ENCODE data around the gene ACTR5.
A peak's percentile ranks its signal among the peaks of the same experiment; 100 is the strongest.

Gene ACTR5

DNA sequence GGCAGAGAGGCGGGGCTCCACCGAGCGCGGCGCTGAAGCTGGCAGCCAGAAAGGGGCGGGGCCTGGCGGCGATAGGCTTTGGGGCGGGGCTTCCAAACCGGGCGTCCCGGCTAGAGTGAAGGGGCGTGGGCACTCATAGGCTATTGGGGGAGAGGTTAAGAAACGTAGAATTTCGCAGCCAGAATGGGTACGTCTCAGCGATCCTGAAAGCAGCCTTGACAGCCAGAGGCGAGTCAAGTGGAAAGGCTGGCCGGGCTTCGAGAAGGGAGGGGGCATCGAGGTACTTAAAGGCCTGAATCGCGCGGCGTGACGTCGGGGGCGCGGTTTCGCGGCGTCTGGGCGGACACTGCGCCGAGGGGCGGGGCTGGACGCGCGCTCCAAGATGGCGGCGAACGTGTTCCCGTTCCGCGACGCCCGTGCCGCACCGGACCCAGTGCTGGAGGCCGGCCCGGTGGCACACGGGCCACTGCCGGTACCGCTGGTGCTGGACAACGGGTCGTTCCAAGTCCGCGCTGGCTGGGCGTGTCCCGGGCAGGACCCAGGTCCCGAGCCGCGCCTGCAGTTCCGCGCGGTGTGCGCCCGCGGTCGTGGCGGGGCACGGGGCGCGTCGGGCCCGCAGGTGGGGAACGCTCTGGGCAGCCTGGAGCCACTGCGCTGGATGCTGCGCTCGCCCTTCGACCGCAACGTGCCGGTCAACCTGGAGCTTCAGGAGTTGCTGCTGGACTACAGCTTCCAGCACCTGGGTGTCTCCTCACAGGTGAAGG is at the start of gene ACTR5:
Gene ACTR5, plus strand, starts transcription at position 364 of the 764 bp plus-strand sequence. Its CDS starts 19 bp downstream, at position 383.
- peak; percentile 87 to 97 for DNase-seq (ENCODE audit: extremely low read depth in 1 of 2, low read depth in 1 of 2)

- DNase-seq (ENCODE audit: extremely low read depth in 1 of 2, low read depth in 1 of 2), result no peak
Measured at GRCh38 chr20:38698541-38698940, 49.7 kb upstream of the ACTR5 start.

DNA sequence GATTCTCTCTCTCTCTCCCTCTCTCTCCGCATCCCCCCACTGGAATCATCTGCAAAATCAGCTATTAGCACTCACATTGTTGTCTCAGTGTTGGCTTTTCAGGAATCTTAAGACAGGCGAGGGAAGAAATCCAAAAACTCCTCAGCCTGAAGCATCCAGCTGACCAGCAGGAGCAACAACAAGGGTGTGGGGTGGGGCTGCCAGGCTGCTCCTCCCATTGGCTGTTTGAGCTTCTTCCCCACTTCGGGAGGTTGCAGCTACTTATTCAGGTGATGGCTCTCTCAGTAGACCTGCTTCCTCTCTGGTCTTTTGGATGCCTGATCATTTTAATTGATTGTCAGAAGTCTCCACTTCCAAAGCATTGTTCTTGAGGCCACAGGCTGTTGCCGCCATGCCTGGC is 48.1 kb upstream of the ACTR5 start:
- no peak for DNase-seq (ENCODE audit: extremely low read depth in 1 of 2, low read depth in 1 of 2)

DNA sequence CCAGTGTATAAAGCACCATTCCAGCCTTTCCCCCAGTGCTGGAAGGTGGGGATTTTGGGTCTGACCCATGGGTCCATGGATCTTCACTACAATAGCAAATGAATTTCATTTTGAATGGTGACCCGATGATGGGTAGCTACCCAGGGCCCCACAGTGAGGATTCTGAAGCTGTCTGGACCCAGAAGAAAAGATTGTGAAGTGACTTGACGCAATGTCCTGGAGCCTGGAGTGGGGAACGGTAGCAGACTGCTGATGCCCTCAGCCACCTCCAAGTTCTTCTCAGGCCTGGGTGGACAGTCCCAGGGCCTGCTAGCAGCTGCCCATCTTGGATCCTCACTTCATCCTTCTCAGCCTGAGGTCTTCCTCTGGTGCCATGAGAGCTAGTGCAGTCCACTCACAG is 47.3 kb upstream of the ACTR5 start:
- no peak for DNase-seq (ENCODE audit: extremely low read depth in 1 of 2, low read depth in 1 of 2)

- no peak for DNase-seq (ENCODE audit: extremely low read depth in 1 of 2, low read depth in 1 of 2)
Measured at GRCh38 chr20:38703526-38703925, 44.7 kb upstream of the ACTR5 start.

- no peak for DNase-seq (ENCODE audit: extremely low read depth in 1 of 2, low read depth in 1 of 2)
Measured at GRCh38 chr20:38704136-38704535, 44.1 kb upstream of the ACTR5 start.

DNA sequence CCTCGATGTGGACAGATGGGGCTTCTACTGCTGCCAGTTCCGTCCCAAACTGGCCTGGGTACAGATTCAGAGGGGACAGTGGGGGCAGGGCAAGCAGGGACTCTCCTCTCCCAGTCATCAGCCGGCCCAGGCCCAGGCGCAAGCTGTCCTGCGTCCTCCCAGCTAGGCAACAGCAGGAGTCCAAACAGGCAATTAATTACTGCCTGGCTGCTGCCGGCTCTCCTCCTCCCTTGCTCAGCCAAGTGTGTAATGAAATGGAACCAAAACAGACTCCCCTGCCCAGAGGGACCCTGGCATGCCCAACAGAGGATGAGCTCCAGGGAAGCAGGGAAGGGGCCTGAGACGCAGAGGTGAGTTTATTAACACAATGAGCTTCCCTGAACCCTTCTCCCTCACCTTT is 41.8 kb upstream of the ACTR5 start:
- DNase-seq (ENCODE audit: extremely low read depth in 1 of 2, low read depth in 1 of 2), result no peak

GRCh38 chr20:38714308-38714707 is 34.0 kb upstream of the ACTR5 start:
- no peak for DNase-seq (ENCODE audit: extremely low read depth in 1 of 2, low read depth in 1 of 2)

DNA sequence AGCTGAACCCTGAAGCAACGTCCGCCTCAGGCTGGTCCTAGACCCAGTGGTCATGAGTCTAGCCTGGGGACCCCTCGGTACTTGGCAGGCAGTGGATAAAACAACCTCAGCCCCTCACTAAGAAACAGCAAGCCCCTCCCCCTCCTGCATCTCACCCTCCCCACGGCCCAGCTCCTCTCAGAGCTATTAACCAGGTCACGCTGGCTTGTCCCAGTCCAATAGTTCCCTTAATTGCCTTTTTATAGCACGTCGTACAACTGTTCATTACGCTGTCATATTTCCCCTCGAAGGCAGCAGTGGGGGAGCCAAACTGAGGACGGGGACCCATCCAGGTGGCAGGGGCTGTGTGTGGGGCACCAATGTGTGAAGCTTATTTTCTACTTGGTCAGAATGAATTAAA is 32.6 kb upstream of the ACTR5 start:
- DNase-seq (ENCODE audit: extremely low read depth in 1 of 2, low read depth in 1 of 2), result no peak

DNA sequence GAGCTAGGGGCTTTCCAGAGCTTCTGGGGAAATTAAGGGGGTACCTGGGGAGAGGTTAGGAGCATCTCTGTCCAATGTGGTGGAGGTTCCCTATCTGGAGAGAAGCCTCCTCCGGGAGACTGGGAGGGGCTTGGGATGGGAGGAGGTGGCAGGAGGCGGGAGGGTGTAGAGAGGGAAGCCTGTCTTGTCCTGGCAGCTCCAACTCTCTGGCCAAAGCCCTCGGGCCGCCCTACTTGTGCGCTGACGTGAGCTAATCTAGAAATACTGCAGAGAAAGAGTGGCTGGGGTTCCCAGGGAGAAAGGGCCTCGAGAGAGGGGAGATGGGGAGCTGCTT is 25.6 kb upstream of the ACTR5 start:
- no peak for DNase-seq (ENCODE audit: extremely low read depth in 1 of 2, low read depth in 1 of 2)

GRCh38 chr20:38723017-38723847 is 25.0 kb upstream of the ACTR5 start:
- DNase-seq (ENCODE audit: extremely low read depth in 1 of 2, low read depth in 1 of 2), result no peak

DNA sequence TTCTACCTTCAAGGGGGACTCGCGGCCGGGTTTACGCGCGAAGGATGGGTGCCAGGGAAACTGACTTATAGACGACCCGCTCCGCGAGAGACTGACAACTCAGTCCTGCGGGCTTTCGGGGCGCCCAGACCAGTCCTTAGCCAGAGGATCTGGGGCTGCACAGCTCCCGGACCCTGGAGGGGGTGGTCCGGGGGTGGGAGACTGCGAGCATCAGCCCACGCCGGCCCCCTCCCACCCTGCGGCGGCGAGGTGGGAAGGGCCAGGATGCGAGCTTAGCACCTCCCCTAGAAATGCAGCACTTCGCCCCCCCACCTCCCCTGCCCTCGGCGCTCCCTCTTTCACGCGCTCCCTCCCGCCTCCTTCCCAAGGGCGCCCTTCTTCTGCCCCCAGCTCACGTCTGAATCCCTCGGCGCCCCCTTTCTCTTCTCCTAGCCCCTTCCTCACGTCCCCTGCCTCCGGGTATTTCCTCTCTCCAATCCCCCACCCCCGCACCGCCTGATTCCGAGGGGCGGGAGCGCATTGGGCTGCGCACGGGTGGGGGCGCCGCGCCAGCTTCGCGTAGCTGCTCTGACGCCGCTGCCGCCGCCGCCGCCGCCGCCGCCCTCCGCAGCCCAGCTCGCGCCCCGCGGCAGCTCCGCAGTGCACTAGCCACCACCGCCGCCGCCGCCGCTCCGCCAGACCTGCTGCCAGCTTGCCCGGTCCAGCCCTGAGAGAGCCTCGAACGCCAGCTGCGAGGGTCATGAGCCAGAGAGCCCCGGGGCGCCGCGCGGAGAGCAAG is 24.2 kb upstream of the ACTR5 start, which contains the start of gene SLC32A1:
Gene SLC32A1, plus strand, starts transcription at position 639 of the 778 bp plus-strand sequence. CDS start 239 bp downstream, outside the sequence.
- DNase-seq (ENCODE audit: extremely low read depth in 1 of 2, low read depth in 1 of 2), result no peak

DNA sequence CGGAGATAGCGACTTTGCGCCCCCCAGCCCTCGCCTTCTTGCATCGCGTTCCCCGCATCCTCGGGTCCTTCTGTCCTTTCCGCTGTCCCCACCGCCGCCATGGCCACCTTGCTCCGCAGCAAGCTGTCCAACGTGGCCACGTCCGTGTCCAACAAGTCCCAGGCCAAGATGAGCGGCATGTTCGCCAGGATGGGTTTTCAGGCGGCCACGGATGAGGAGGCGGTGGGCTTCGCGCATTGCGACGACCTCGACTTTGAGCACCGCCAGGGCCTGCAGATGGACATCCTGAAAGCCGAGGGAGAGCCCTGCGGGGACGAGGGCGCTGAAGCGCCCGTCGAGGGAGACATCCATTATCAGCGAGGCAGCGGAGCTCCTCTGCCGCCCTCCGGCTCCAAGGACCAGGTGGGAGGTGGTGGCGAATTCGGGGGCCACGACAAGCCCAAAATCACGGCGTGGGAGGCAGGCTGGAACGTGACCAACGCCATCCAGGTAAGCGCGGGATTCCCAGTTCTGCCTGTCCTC is 23.6 kb upstream of the ACTR5 start:
- DNase-seq (ENCODE audit: extremely low read depth in 1 of 2, low read depth in 1 of 2), result no peak

GRCh38 chr20:38725148-38725901 is 22.9 kb upstream of the ACTR5 start:
- no peak for DNase-seq (ENCODE audit: extremely low read depth in 1 of 2, low read depth in 1 of 2)

GRCh38 chr20:38725931-38726803 is 22.1 kb upstream of the ACTR5 start:
- DNase-seq (ENCODE audit: extremely low read depth in 1 of 2, low read depth in 1 of 2), result no peak

DNA sequence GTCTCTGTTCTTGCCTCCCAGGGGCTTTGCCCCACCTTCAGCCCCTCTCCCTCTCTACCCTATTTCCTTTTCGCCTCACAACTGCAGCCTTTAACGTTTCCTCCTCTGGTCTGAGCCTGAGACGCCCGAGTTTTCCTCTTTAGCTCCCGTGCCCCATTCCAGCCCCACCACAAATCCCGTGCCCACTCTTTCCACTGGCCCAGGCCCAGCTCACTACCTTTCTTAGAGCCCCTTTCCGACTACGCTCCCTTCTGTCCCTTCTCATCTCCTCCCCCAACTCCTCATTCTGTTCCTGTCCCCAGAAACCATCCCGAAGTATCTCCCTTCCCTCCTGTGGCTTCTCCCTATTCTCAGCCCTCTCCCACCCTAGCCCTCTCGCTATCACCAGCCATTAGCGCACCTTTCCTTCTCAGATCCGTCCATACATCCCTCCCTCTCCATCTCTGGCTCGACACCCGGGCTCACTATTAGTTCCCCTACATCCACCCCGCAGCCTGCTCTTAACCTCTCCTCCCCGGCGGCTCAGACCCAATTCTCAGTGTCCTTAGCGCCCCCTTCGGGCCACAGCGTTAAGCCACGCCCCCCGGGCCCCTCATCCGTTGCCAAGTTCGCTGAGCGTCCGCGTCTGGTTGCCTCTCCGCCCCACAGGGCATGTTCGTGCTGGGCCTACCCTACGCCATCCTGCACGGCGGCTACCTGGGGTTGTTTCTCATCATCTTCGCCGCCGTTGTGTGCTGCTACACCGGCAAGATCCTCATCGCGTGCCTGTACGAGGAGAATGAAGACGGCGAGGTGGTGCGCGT is 21.3 kb upstream of the ACTR5 start:
- DNase-seq (ENCODE audit: extremely low read depth in 1 of 2, low read depth in 1 of 2), result peak in 1 of 2 donors; percentile 19

GRCh38 chr20:38727607-38728190 is 20.6 kb upstream of the ACTR5 start:
- DNase-seq (ENCODE audit: extremely low read depth in 1 of 2, low read depth in 1 of 2), result no peak

DNA sequence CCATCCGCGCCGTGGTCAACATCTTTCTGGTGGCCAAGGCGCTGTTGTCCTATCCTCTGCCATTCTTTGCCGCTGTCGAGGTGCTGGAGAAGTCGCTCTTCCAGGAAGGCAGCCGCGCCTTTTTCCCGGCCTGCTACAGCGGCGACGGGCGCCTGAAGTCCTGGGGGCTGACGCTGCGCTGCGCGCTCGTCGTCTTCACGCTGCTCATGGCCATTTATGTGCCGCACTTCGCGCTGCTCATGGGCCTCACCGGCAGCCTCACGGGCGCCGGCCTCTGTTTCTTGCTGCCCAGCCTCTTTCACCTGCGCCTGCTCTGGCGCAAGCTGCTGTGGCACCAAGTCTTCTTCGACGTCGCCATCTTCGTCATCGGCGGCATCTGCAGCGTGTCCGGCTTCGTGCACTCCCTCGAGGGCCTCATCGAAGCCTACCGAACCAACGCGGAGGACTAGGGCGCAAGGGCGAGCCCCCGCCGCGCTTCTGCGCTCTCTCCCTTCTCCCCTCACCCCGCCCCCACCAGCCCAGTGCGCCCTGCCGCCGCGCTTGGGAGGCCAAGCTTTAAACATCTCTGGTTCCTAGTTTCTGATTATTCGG is 20.0 kb upstream of the ACTR5 start:
- no peak for DNase-seq (ENCODE audit: extremely low read depth in 1 of 2, low read depth in 1 of 2)
